Skeletal muscle satellite cell (primary cell): ENCODE measurements around the gene ZFAND3.
"Not testable (repeated sequence)": the region's sequence is repeated elsewhere in the genome, so short reads cannot be mapped to it uniquely, and the experiment has no call there.

ENCODE experiments used
- H3K27me3 ChIP-seq: 2 replicates; pipeline ENCODE4 v1.7.0; 2013; ENCODE audit warnings: low read length; ENCODE audit not compliant: control insufficient read depth, insufficient read depth
- H3K36me3 ChIP-seq: 2 replicates; pipeline ENCODE4 v1.7.0; 2013; ENCODE audit warnings: mild to moderate bottlenecking, control low read depth, low read length; ENCODE audit not compliant: insufficient read depth
- H3K4me1 ChIP-seq: 2 replicates; pipeline ENCODE4 v1.7.0; 2013; ENCODE audit warnings: low read length; ENCODE audit not compliant: control insufficient read depth, insufficient read depth
- H3K4me2 ChIP-seq: 2 replicates; pipeline ENCODE4 v1.7.0; 2013; ENCODE audit warnings: mild to moderate bottlenecking, low read length
- H3K4me3 ChIP-seq: 2 replicates; pipeline ENCODE4 v1.7.0; 2013; ENCODE audit warnings: low read length
- H3K9ac ChIP-seq: 2 replicates; pipeline ENCODE4 v1.7.0; 2013; ENCODE audit warnings: mild to moderate bottlenecking, low read depth, low read length, moderate library complexity
- H3K9me3 ChIP-seq: replicated peaks from 2 replicates; pipeline ENCODE4 v1.7.0; 2013; ENCODE audit warnings: mild to moderate bottlenecking, control low read depth, low read length

The ZFAND3 gene

DNA sequence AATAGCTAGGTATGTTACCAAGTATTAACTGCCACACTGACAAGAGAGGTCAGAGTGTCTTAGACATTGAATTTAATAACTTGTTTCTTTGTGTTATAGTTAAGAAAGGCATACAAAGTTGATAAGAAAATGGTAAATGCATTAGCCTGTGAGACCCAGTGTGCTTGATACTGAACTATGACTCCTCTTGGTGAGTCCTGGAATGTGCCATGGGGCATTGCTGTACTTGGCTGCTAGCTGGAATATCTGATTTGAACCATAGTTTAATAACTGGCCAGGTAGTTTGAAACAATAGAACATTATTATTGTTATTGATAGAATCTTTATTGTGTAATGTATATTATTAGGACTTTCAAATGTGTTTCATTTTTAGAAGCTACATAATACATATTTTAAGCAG, 70.0 kb downstream of the ZFAND3 start:
- Histone ChIP-seq H3K4me3 (no peak overlapping the region), H3K4me1 (peaks cover 13% of the 10 kb centered on the region), H3K4me2 (peak overlapping the region; percentile 26), H3K9ac (no peak overlapping the region), H3K36me3 (no peaks in the 10 kb centered on the region), H3K9me3 (no peaks in the 10 kb centered on the region), H3K27me3 (no peaks in the 10 kb centered on the region)

DNA sequence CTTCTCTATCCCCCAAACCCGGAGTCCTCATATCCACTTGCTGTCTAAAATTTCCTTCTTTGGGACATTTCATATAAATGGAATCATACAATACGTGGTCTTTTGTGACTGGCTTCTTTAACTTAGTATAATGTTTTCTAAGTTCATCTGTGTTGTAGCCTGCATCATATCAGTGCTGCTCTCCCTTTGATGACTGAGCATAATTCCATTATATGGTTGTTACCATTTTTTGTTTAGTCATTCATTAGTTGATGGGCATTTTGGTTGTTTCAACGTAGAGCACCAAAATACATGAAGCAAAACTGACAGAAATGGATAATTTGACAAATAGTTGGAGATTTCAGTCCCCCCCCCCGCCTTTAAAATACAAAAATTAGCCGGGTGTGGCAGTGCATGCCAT, 71.5 kb downstream of the ZFAND3 start:
- no peak overlapping the region for H3K9ac ChIP-seq
- no peaks in the 10 kb centered on the region for H3K27me3 ChIP-seq
- no peak overlapping the region for H3K4me3 ChIP-seq
- H3K4me1 ChIP-seq, result peaks cover 13% of the 10 kb centered on the region
- no peak overlapping the region for H3K4me2 ChIP-seq
- no peaks in the 10 kb centered on the region for H3K36me3 ChIP-seq
- no peaks in the 10 kb centered on the region for H3K9me3 ChIP-seq

DNA sequence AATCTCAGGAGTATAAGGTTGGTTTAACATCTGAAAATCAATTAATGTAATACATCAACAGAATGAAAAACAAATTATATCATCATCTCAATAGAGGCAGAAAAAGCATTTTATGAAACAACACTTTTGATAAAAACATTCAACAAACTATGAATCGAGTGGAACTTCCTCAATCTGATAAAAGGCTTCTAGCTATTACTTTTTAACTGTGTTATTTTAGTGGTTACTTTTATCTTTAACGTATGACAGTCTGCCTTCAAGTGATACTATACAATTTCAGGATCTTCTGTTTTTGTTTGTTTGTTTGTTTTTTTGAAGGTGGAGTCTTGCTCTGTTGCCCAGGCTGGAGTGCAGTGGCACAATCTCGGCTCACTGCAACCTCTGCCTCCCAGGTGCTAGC, 73.7 kb downstream of the ZFAND3 start:
- Histone ChIP-seq H3K27me3 (no peaks in the 10 kb centered on the region), H3K4me1 (peaks cover 13% of the 10 kb centered on the region), H3K9ac (no peak overlapping the region), H3K9me3 (no peaks in the 10 kb centered on the region), H3K4me2 (no peak overlapping the region), H3K4me3 (no peak overlapping the region), H3K36me3 (no peaks in the 10 kb centered on the region)

DNA sequence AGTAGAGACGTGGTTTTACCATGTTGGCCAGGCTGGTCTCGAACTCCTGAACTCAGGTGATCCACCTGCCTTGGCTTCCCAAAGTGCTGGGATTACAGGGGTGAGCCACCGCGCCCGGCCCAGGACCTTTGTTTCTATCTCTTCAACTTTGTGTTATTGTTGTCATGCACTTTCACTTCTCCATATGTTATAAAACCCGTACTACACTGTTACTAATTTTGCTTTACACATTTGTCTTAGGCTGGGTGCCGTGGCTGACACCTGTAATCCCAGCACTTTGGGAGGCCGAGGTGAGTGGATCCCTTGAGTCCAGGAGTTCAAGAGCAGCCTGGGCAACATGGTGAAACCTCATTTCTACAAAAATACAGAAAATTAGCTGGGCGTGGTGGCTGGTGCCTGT, 74.2 kb downstream of the ZFAND3 start:
- not testable (repeated sequence) for H3K4me3 ChIP-seq, H3K27me3 ChIP-seq, H3K4me1 ChIP-seq, H3K36me3 ChIP-seq, H3K4me2 ChIP-seq, H3K9ac ChIP-seq, H3K9me3 ChIP-seq

DNA sequence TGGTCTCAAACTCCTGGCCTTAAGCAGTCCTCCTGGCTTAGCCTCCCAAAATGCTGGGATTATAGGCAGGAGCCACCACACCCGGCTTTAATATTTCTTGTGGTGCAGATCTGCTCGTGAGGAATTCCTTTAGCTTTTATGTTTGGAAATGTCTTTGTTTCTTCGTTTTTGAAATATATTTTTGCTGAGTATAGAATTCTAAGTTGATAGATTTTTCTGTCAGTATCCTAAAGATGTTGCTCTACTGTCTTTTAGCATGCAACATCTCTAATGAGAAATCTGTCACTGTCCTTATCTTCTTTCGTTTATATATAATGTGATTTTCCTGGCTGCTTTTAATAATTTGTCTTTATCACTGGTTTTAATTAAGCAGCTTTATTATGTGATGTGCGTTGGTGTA, 75.1 kb downstream of the ZFAND3 start:
- no peaks in the 10 kb centered on the region for H3K36me3 ChIP-seq
- H3K9ac ChIP-seq, result no peak overlapping the region
- no peaks in the 10 kb centered on the region for H3K9me3 ChIP-seq
- H3K4me2 ChIP-seq, result no peak overlapping the region
- no peaks in the 10 kb centered on the region for H3K4me1 ChIP-seq
- no peak overlapping the region for H3K4me3 ChIP-seq
- no peaks in the 10 kb centered on the region for H3K27me3 ChIP-seq

DNA sequence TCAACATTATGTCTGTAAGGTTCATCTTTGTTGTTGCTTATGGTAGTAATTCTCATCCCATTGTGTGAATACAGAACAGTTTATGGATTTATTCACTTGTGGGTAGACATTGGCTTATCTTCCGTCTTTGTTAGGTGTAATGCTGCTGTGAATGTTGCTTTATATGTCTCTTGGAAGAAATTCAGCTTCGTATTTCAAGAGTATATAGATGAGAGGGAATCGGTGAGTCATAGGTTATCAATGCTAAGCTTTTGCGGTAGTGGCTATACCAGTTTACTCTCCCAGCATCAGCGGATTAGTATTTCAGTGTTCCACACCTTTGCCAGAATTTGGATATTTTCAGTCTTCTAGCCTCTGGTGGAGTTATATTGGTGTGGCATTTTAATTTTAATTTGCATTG, 77.8 kb downstream of the ZFAND3 start:
- Histone ChIP-seq H3K36me3 (no peaks in the 10 kb centered on the region), H3K27me3 (no peaks in the 10 kb centered on the region), H3K9me3 (no peaks in the 10 kb centered on the region), H3K4me2 (no peak overlapping the region), H3K9ac (no peak overlapping the region), H3K4me1 (no peaks in the 10 kb centered on the region), H3K4me3 (no peak overlapping the region)

DNA sequence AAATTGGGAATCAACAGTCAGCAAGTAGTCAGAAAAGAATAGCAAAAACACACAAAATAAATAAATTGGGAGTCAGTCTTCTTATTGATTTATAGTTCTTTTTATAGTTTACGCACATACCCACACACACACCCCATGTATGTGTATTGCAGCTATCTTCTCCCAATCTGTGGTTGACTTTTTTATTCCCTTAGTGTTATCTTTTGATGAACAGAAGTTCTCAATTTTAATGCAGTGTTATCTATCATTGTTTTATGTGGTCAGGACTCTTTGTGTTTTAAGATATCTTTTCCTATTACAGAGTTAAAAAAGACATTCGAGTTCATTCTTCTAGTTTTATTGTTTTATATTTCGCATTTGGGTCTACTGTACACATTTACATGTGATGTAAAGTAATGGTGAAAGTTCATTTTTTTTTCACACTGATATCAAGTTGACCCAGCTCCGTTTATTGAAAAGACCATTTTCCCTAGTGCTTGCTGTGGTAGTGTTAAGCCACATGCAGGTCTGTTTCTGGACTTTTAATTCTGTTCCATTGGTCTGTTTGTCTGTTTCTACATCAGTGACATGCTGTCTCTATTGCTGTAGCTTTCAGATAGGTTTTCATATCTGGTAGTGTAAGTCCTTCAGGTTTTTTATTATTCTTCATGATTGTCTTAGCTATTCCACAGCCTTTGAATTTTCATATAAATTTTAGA, 78.4 kb downstream of the ZFAND3 start:
- H3K4me3 ChIP-seq, result no peak overlapping the region
- no peak overlapping the region for H3K4me2 ChIP-seq
- H3K9ac ChIP-seq, result no peak overlapping the region

DNA sequence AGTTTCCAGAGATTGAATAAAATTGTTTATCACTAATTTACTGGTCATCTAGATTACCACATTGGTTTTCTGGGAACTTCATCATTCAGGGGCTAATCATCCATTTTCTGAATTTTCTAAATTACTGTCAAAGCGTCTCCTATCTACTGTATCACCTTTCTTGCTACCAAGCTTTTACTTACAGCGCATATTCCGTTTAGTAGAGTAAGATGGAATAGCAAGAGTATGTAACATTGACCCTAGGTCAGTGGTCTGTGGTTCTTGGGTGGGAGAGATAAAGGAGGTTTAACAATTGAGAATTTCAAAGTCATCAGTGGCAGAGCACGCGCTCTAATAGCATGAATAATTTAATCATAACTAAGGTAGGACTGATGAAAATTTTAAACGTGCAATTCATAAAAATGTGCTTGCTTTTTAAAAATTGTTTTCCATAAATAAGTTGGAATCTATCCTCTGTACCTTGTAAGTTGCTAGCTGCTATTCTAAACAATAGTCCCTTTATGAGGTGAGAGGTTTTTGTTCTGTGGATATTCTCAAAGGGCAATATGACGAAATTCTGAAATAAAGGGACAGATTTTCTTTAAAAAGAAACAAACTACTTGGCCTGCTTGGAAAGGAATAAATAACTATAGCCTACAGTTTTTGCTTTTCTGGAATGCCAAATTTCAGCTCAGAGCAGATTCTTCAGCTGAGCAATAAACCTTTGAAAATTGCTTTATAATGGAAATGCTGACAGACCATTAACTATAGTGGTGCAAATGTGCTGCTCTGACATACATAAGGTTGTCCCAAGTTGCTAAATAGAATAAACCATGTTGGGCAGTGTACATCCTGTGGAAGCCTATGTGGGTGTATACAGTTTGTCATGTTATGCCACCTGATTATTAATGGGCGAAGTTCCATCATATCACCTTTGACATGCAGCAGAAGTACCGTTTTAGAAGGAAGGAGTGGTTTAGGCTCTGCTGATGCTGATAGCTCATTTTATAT, 84.1 kb downstream of the ZFAND3 start:
- H3K4me3 ChIP-seq, result no peak overlapping the region
- H3K9ac ChIP-seq, result no peak overlapping the region
- H3K9me3 ChIP-seq, result no peaks in the 10 kb centered on the region
- peaks cover 15% of the 10 kb centered on the region for H3K4me1 ChIP-seq
- no peaks in the 10 kb centered on the region for H3K36me3 ChIP-seq
- no peaks in the 10 kb centered on the region for H3K27me3 ChIP-seq
- no peak overlapping the region for H3K4me2 ChIP-seq

More for the DNA sequence above, 78.4 kb downstream of the ZFAND3 start:
- H3K4me1 ChIP-seq, result no peaks in the 10 kb centered on the region
- no peaks in the 10 kb centered on the region for H3K36me3 ChIP-seq
- no peaks in the 10 kb centered on the region for H3K27me3 ChIP-seq
- no peaks in the 10 kb centered on the region for H3K9me3 ChIP-seq

DNA sequence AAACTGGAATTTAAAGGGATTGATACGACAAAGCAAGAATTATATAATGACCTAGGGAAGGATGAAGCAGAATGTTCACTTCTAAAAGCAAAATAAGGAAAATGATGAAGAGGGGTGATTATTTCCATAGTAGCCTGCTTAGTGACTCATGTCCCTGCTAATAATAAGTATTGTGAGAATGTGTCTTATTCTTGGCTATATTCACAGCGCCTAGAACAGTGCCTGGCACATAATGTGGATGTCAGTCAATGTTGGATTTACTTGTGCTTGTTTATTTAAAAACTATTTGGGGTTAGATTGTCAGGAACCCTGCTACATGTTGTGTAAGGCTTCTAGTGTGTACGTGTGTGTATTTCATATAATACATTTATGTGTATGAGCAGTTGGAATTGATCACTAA, 85.1 kb downstream of the ZFAND3 start:
- Histone ChIP-seq H3K9ac (no peak overlapping the region), H3K36me3 (no peaks in the 10 kb centered on the region), H3K4me1 (peaks cover 15% of the 10 kb centered on the region), H3K4me3 (no peak overlapping the region), H3K4me2 (no peak overlapping the region), H3K27me3 (no peaks in the 10 kb centered on the region), H3K9me3 (no peaks in the 10 kb centered on the region)

DNA sequence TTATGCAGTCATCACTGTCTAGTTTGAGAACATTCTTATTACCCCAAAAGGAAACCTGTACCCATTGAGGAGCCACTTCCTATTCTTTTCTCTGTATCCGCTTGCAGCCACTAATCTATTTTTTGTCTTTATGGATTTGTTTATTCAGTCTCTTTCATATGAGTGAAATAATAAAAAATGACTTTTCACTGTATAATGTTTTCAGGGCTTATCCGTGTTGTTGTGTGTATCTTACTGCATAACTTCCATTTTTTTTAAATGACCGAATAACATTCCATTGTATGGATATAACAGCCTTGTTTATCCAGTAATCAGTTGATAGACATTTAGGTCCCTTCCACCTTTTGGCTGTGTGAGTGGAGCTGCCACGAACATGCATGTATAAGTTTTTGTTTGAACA, 86.6 kb downstream of the ZFAND3 start:
- no peak overlapping the region for H3K9ac ChIP-seq

DNA sequence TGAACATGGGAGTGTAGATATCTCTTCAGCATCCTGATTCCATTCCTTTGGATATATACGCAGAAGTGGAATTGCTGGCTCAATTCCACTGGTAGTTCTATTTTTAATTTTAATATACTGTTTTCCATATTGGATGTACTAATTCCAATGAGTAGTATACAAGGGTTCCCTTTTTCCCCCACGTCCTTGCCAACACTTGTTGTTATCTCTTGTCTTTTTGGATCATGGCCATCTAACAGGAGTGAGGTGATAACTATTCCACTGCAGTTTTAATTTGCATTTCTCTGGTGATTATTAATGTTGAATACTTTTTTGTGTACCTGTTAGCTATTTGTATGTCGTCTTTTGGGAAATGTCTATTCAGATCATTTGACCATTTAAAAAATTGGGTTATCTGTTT, 91.5 kb downstream of the ZFAND3 start:
- H3K4me1 ChIP-seq, result peaks cover 25% of the 10 kb centered on the region
- no peaks in the 10 kb centered on the region for H3K27me3 ChIP-seq
- no peak overlapping the region for H3K4me2 ChIP-seq
- no peaks in the 10 kb centered on the region for H3K9me3 ChIP-seq
- no peak overlapping the region for H3K4me3 ChIP-seq
- no peaks in the 10 kb centered on the region for H3K36me3 ChIP-seq
- H3K9ac ChIP-seq, result no peak overlapping the region

More for the DNA sequence above, 86.6 kb downstream of the ZFAND3 start:
- Histone ChIP-seq H3K4me3 (no peak overlapping the region), H3K4me1 (peaks cover 15% of the 10 kb centered on the region), H3K36me3 (no peaks in the 10 kb centered on the region), H3K9me3 (no peaks in the 10 kb centered on the region), H3K27me3 (no peaks in the 10 kb centered on the region), H3K4me2 (no peak overlapping the region)
